Stimulated activated effector memory CD8-positive, alpha-beta T cell treated with anti-CD3 and anti-CD28 coated beads, Interleukin-12 subunit alpha, Interleukin-12 subunit beta, amount 100 ng/mL, for 72 hours (primary cell): ENCODE results near the gene LCN10.

Experiments
- ATAC-seq: fragments of 150-1000 bp; cut with Tn5 transposase; 2 replicates; pipeline ENCODE4 v1.10.0; 2021
- DNase-seq, 2 donors: peaks; one replicate each; pipeline ENCODE4 v3.0.0; 2021 to 2022; ENCODE audit warnings: low spot score in 2 of 2
- H3K27ac Mint-ChIP-seq: one replicate; pipeline ENCODE4 v1.8.0; 2022; ENCODE audit warnings: mild to moderate bottlenecking, mixed read lengths
- H3K36me3 Mint-ChIP-seq: one replicate; pipeline ENCODE4 v1.8.0; 2022; ENCODE audit warnings: mild to moderate bottlenecking, mixed read lengths
- H3K4me1 Mint-ChIP-seq: one replicate; pipeline ENCODE4 v1.8.0; 2022; ENCODE audit warnings: mixed read lengths
- H3K4me3 Mint-ChIP-seq: one replicate; pipeline ENCODE4 v1.8.0; 2022; ENCODE audit warnings: mild to moderate bottlenecking, mixed read lengths
- H3K9me3 Mint-ChIP-seq: one replicate; pipeline ENCODE4 v1.8.0; 2022; ENCODE audit warnings: mixed read lengths

The LCN10 gene

DNA sequence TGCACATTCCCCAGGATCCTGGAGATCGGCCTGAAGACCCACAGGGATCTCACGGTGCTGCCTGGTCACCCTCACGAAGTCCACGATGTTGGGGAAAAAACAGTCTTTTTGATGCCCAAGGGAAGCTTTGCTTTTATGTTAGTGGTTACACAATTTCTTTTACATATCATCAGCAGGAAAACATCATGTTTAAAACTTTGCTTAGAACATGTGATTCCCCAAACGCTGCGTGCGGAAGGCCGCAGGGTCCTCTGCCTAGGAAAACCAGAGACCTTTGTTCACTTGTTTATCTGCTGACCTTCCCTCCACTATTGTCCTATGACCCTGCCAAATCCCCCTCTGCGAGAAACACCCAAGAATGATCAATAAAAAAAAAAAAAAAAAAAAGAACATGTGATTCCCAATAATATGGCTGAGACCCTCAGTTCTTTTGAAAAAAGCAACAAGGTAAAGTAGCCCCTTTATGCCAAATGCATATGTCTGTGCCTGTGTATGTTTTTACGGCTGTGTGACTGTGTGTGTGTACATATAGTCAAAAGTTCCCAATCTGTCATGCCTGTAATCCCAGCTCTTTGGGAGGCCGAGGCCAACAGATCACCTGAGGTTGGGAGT lies 44.0 kb downstream of the LCN10 start:
- Mint-ChIP-seq H3K4me1 (peaks cover 48% of the 10 kb centered on the region), H3K4me3 (no peak overlapping the region), H3K9me3 (no peaks in the 10 kb centered on the region), H3K27ac (no peak overlapping the region), H3K36me3 (no peaks in the 10 kb centered on the region)
- no peak for DNase-seq
- no peak for ATAC-seq

DNA sequence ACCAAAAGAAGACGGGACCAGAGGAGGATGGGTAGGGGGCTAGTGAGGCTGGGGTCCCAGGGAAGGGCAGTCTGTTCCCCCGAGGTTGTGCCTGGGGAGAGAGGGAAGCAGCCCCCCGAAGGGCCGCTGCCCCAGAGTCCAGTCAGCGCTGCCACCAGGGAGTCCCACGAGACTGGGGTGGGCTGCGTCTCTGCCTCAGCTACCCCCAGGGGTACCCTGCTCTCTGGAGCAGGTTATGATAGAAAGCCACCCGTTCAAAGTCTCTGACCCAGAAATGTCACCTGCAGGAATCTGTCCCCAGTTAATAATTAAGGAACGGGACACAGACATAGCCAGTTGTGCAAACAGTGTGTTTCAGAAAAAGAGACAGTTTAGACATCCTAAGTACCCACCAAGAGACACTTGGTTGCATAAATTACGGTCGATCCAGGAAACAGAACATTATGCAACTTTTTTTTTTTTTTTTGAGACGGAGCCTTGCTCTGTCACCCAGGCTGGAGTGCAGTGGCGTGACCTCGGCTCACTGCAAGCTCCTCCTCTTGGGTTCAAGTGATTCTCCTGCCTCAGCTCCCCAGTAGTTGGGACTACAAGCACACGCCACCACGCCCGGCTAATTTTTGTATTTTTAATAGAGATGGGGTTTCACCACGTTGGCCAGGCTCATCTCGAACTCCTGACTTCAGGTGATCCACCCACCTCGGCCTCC lies 44.8 kb downstream of the LCN10 start:
- no peaks in the 10 kb centered on the region for H3K36me3 Mint-ChIP-seq
- H3K27ac Mint-ChIP-seq, result peak overlapping the region; percentile 32
- no peaks in the 10 kb centered on the region for H3K9me3 Mint-ChIP-seq
- DNase-seq (no peak), ATAC-seq (no peak)
- H3K4me1 Mint-ChIP-seq, result peaks cover 55% of the 10 kb centered on the region
- peak overlapping the region; percentile 52 for H3K4me3 Mint-ChIP-seq

DNA sequence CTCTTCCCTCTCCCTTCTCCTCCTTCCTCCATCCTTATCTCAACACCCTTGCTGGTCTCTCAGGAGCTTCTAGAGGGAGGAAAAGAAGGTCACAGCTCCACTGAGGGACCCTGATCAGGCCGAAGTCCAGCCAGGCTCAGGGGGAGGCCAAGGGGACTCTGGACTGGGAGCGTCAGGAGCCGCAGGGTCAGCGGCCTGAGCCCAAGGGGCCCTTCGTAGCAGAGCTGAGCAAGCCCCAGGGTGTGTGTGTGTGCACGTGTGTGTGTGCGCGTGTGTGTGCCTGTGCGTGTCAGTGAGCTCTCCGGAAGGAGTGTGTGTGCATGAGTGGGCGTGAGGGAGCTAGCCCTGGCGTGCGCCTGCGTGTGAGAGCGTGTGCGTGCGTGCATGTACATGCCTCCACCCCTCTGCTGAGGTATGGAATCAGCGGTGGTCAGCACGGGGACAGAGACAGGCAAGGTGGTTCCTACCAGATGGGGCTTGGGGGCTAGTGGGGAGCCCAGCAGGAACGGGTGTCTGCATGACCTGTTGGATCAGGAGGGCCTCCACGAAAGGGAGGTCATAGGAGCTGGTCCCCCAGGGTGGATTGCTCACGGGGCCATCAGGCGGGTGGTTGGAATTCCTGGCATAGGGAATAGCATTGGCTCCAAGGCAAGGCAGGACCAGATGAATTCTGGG lies 45.5 kb downstream of the LCN10 start:
- DNase-seq (no peak), ATAC-seq (no peak)
- Mint-ChIP-seq H3K9me3 (no peaks in the 10 kb centered on the region), H3K36me3 (no peaks in the 10 kb centered on the region), H3K4me3 (peak overlapping the region; percentile 52), H3K4me1 (peaks cover 55% of the 10 kb centered on the region), H3K27ac (peak overlapping the region; percentile 32)

DNA sequence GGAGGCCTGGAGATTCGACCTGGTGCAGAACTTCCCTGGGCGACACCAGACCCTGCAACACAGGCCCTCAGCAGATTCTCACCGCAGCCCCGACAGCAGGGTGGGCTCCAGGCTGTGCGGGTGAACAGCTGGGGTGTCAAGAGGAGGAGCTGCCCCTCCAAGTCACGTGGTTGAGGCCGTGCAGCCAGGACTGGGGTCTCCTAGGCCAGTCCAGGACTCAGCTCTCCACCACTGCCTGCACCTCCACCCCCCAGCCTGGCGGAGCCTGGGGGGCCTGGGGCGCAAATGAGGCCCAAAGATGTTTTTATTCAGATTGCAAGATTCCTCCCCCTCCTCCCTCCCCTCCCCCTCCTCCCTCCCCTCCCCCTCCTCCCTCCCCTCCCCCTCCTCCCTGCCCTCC lies 46.2 kb downstream of the LCN10 start:
- ATAC-seq (no peak), DNase-seq (no peak)
- Mint-ChIP-seq H3K9me3 (no peaks in the 10 kb centered on the region), H3K4me1 (peaks cover 49% of the 10 kb centered on the region), H3K36me3 (no peaks in the 10 kb centered on the region), H3K4me3 (peak overlapping the region; percentile 26), H3K27ac (peak overlapping the region; percentile 48)

DNA sequence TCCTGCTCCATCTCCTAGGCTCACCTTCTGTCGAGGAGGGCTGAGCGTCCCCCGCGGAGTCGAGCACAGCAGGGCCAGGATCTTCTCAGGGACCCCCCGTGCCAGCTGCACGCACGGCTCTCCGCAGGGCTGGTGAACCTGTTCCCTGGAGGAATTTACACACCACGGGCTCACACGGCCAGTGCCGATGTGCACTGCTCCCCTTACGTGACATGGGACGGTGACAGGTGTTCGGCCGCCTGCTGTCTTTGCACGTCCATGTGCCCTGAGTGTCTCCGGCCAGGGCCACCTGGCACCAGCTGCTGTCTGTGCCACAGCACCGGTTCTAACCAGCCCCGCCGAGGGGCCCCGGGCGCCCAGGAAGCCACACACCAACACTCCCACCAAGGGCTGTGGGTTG lies 46.8 kb downstream of the LCN10 start:
- Mint-ChIP-seq H3K9me3 (no peaks in the 10 kb centered on the region), H3K4me3 (peak overlapping the region; percentile 26), H3K27ac (peak overlapping the region; percentile 48), H3K4me1 (peaks cover 44% of the 10 kb centered on the region), H3K36me3 (no peaks in the 10 kb centered on the region)
- peak; percentile 8 for ATAC-seq
- DNase-seq, result no peak

DNA sequence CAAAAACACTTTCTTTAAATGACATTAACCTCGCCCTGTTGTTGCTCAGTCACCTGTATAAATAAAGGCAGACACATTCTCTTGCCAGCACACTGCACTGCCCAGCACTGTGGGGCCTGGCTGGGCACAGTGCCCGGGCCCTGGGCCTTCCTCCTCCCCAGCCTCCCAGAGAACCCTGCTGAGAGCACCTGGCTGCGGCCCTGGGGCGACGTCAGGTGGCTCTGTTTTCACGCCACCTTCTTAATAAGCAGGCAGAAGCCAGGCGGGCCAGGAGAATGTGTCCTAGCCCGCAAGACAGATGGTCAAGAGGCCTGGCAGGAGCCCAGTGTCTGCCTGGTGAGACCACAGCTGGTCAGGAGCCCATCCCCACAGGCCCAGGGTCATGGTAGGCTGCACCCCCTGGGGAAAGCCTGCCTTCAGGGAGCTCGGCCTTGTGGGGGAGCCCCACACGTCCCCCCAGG lies 47.3 kb downstream of the LCN10 start:
- ATAC-seq (no peak), DNase-seq (no peak)
- H3K36me3 Mint-ChIP-seq, result no peaks in the 10 kb centered on the region
- peaks cover 39% of the 10 kb centered on the region for H3K4me1 Mint-ChIP-seq
- no peaks in the 10 kb centered on the region for H3K9me3 Mint-ChIP-seq
- H3K27ac Mint-ChIP-seq, result peak overlapping the region; percentile 48
- no peak overlapping the region for H3K4me3 Mint-ChIP-seq

DNA sequence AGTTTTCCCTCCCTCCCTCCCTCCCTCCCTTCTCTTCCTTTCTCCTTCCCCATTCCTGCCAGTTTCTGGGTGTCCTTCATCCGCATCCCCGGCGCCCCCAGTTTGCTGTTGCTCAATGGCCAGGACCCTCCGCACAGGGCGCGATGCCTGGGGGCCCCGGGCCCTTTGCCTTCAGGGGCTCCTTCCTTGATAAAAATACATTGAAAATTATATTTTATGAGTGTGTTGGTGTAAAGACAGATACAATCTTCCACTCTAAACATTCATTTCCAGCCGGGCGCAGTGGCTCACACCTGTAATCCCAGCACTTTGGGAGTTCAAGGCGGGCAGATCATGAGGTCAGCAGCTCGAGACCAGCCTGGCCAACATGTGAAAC lies 47.9 kb downstream of the LCN10 start:
- DNase-seq (no peak), ATAC-seq (no peak)
- H3K9me3 Mint-ChIP-seq, result no peaks in the 10 kb centered on the region
- peaks cover 34% of the 10 kb centered on the region for H3K4me1 Mint-ChIP-seq
- H3K36me3 Mint-ChIP-seq, result no peaks in the 10 kb centered on the region
- no peak overlapping the region for H3K4me3 Mint-ChIP-seq
- H3K27ac Mint-ChIP-seq, result no peak overlapping the region

DNA sequence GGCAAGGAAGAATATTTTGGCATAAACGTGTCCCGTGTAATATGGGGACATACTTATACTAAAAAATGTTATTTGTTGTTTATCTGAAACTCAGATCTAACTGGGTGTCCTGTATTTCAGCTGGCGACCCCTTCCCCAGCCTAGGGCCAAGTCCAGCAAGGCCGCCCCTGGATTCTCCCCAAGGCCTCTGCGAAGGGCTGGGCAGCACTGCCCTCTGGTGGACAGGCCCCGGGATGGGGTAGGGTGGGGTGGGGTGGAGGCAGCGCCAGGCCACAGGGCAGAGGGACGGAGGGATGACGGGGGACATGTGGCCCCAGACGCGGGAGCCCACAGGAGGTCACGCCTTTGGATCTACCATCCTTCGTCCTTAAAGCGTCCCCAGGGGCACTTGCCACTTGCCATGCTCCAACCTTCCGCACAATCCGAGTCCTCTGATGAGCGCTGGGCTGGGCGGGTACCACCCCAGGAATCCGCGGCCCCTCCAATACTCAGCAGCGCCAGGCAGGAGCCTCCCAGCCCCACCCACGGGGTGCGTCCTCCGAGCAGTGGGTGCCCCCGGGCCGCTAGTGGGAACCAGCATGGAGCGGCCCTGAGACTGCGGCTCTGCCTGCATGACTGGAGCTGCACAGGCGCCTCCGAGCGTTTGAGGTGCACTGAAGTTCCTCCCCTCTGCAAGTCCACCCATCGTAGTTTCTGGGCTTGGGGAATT lies 48.4 kb downstream of the LCN10 start:
- H3K36me3 Mint-ChIP-seq, result no peaks in the 10 kb centered on the region
- H3K4me1 Mint-ChIP-seq, result peaks cover 34% of the 10 kb centered on the region
- no peak overlapping the region for H3K27ac Mint-ChIP-seq
- peak; percentile 70 for ATAC-seq
- peak in 1 of 2 donors; percentile 51 for DNase-seq
- H3K9me3 Mint-ChIP-seq, result no peaks in the 10 kb centered on the region
- no peak overlapping the region for H3K4me3 Mint-ChIP-seq

DNA sequence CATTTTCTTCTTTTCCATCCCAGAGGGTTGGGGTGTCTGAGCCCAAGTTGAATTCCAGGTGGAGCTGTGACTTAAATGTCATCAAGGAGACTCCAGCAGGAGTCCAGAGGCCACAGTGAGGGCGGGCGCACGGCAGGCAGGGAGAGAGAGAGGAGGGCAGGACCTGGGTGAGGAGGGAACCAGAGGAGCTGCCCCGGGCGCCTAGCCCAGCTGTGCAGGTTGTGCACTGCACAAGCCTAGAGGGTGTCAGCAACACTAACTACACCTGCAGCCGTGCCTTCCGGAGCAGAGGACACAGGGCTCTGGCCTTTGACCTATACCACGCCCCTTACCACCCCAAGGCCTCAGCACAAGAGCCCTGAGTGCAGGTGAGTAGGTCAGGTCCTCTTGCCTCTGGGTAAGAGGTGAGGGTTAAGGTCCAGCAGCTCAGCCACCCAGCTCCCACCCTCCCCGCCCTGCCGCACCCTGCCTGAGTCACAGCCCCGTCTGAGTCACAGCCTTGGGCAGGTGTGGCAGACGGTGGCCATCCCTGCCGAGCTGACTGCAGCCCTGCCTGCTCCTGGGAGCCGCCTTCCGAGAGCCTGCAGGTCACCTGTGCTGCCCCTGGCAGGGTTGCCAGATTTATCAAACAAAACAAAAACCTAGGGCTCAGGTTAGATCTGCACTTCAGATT lies 49.1 kb downstream of the LCN10 start:
- Mint-ChIP-seq H3K4me3 (no peak overlapping the region), H3K36me3 (no peaks in the 10 kb centered on the region), H3K4me1 (peaks cover 34% of the 10 kb centered on the region), H3K9me3 (no peaks in the 10 kb centered on the region), H3K27ac (no peak overlapping the region)
- ATAC-seq (peak; percentile 78), DNase-seq (no peak)

DNA sequence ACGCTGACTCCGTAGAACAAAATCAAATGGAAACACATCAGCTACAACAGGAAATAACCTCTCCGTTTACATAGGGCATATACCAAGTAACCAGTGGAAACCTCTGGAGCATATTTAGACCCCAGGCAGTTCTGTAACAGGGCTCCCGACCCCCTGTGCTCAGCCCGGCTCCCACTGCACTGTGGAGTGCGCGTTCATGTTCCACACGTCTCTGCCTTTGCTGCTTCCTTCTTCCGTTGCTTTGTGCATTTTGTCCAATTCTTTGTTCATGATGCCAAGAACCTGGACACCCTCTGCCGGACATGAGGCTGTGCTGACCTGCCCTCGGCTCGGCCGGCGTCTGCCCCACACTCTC lies 49.6 kb downstream of the LCN10 start:
- Mint-ChIP-seq H3K9me3 (no peaks in the 10 kb centered on the region), H3K4me3 (no peak overlapping the region), H3K4me1 (peaks cover 34% of the 10 kb centered on the region), H3K36me3 (no peaks in the 10 kb centered on the region), H3K27ac (no peak overlapping the region)
- ATAC-seq (no peak), DNase-seq (no peak)

DNA sequence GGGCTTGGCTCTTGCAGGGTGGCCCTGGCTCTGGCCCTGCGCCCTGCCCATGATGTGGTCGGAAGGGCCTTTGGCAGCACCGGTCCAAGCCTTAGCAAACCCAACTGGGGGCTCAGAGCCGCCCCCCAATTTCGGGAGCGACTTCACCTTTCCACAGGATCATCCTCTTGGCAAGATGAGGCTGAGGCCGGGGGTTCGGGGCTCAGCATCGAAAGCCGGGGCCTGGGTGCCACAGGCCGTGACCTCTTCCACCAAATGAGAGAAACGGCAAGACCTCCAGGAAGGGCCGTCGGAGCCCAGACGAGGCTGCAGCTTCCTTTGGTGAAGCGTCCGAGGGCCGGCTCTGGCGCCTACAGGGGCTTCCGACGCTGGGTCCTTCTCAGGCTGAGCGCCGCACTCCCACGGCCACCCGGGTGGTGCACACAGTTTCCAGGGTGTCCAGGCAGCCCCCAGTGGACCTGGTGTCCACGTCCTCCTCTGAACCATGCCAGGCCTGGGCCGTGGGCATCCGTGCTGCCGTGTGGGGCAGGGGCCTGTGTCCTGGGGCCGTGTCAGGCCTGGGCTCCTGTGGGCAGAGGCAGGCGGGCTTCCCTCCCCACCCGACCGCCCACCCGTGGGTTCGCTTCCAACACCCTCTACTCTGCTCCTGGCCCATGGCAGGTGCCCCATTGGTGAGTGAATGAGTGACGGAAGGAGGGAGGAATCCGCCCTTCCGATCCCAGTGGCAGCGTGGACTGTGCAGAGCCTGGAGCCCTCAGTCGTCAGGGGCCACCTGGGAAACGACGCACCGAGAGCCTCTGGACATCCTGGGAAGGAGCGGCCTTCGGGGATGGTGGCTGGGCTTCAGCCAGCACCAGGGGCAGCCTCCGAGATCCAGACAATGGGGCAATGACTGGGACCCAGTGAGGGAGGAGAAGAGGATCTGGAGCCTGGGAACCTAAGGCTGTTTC lies 50.3 kb downstream of the LCN10 start:
- H3K9me3 Mint-ChIP-seq, result no peaks in the 10 kb centered on the region
- H3K36me3 Mint-ChIP-seq, result no peaks in the 10 kb centered on the region

DNA sequence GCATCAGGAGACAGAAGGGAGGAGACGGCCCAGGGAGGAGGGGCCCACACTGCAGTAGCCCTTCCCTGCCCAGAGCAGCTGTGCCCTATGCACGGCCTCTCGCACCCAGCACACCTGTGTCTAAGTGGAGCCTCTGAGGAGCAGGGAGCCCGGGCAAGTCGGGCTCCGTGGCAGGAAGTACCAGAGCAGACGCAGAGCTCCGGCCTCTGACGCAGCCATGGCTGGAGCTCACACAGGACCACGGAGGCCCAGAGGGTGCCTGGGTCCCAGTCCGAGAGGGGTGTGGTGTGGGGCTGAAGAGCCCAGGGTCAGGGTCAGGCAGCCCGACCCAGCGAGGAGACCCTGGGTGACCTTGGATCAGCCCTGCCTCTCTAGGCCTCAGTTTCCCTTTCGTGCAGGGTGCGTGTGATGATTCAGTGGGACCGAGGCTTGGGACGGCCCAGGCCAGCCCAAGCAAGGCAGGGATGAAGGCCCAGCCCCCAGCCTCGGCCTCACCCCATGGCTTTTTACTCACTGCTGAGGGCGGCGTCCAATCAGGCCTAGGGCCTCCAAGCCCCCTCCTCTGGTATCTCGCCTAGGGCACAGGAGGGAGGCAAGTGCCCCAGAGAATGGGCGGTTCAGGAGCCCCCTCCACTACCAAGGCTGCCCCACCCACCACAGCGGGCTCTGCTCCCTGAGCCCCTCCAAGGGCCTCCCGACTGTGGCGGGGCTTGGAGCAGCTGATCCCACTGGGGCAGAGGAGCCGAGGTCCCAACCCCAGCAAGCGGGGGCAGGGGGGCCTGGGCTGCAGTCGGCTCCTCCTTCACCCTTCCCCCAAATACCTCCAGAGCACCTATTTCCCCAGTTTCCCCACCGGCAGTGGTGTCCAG lies 51.2 kb downstream of the LCN10 start:
- Mint-ChIP-seq H3K36me3 (no peaks in the 10 kb centered on the region), H3K27ac (no peak overlapping the region), H3K4me1 (peaks cover 23% of the 10 kb centered on the region), H3K9me3 (no peaks in the 10 kb centered on the region), H3K4me3 (no peak overlapping the region)
- DNase-seq (no peak), ATAC-seq (no peak)

More for the DNA sequence above, 50.3 kb downstream of the LCN10 start:
- ATAC-seq (no peak), DNase-seq (no peak)
- H3K4me1 Mint-ChIP-seq, result peaks cover 31% of the 10 kb centered on the region
- no peak overlapping the region for H3K27ac Mint-ChIP-seq
- H3K4me3 Mint-ChIP-seq, result no peak overlapping the region

DNA sequence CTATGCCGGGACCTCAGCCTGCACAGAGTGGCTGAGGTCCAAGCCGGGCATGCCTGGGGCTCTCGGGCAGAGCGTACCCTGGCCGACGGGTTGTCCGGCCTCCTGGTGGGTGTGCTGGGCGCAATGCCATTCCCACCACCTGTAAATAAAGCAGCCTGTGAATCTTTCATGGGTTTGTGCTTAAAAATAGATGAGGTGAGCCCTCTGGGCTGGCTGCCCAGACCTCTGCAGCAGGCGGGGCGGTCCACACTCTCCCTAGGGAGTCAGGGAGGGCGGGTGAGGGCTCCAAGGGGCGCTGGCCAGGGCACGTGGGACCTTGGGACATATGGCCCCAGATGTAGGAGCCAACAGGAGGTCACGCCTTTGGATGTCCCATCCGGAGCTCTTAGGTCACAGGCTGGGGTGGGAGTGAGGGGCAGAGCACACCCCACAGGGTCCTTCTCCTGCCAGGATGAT lies 51.9 kb downstream of the LCN10 start:
- no peaks in the 10 kb centered on the region for H3K9me3 Mint-ChIP-seq
- DNase-seq (no peak), ATAC-seq (no peak)
- no peaks in the 10 kb centered on the region for H3K36me3 Mint-ChIP-seq
- H3K4me1 Mint-ChIP-seq, result peaks cover 16% of the 10 kb centered on the region
- no peak overlapping the region for H3K27ac Mint-ChIP-seq
- no peak overlapping the region for H3K4me3 Mint-ChIP-seq
